ENCODE results near the gene ASIC1.
"Not testable (repeated sequence)": the region's sequence is repeated elsewhere in the genome, so short reads cannot be mapped to it uniquely, and the experiment has no call there.

The ASIC1 gene

DNA sequence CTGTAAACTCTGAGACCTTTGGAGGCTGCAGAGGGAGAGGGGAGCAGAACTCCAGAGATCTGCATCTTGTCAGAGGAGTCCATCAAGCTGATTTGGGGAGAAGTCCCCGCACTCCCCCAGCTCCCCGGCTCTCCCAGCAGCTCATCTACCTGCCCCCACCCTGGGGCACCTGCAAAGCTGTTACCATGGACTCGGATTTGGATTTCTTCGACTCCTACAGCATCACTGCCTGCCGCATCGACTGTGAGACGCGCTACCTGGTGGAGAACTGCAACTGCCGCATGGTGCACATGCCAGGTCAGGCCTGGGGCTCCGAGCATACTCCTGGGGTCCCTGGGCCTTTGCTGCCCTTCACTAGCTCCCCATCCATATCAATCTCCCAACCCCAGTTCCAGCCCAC, 20.9 kb downstream of the ASIC1 start:
- Mint-ChIP-seq H3K9me3 (no peaks in the 10 kb centered on the region), H3K4me1 (ENCODE audit: low read depth) (no peaks in the 10 kb centered on the region), H3K27ac (no peak overlapping the region), H3K36me3 (ENCODE audit: low read depth) (no peaks in the 10 kb centered on the region), H3K4me3 (no peak overlapping the region), H3K27me3 (ENCODE audit: low read depth) (no peaks in the 10 kb centered on the region)

GRCh38 chr12:50079771-50080170, 22.4 kb downstream of the ASIC1 start:
- Mint-ChIP-seq H3K36me3 (ENCODE audit: low read depth) (no peaks in the 10 kb centered on the region), H3K9me3 (no peaks in the 10 kb centered on the region), H3K27me3 (ENCODE audit: low read depth) (no peaks in the 10 kb centered on the region), H3K4me3 (no peak overlapping the region), H3K27ac (no peak overlapping the region), H3K4me1 (ENCODE audit: low read depth) (peaks cover 4% of the 10 kb centered on the region)

DNA sequence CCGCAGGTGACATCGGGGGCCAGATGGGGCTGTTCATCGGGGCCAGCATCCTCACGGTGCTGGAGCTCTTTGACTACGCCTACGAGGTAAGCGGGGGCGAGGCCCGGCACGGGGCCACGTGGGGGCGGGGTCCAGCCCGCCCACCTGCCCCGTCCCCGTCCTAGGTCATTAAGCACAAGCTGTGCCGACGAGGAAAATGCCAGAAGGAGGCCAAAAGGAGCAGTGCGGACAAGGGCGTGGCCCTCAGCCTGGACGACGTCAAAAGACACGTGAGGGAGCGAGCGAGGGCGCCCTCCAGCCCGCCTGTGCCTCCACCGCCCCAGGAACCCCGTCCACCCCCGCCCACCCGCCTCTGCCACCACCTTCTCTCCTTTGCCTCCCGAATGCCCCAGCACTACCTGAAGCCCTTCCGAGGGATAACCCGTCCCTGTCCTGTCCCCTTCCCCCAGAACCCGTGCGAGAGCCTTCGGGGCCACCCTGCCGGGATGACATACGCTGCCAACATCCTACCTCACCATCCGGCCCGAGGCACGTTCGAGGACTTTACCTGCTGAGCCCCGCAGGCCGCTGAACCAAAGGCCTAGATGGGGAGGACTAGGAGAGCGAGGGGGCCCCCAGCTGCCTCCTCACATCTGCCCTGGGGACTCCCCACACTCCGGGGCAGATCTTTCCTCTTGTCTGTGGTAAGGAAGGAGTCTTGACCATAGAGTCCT, 23.9 kb downstream of the ASIC1 start:
- H3K4me1 Mint-ChIP-seq (ENCODE audit: low read depth), result peaks cover 11% of the 10 kb centered on the region
- H3K4me3 Mint-ChIP-seq, result no peak overlapping the region
- H3K36me3 Mint-ChIP-seq (ENCODE audit: low read depth), result no peaks in the 10 kb centered on the region
- no peaks in the 10 kb centered on the region for H3K9me3 Mint-ChIP-seq
- no peaks in the 10 kb centered on the region for H3K27me3 Mint-ChIP-seq (ENCODE audit: low read depth)
- H3K27ac Mint-ChIP-seq, result no peak overlapping the region

- no peak overlapping the region for H3K4me3 Mint-ChIP-seq
- H3K9me3 Mint-ChIP-seq, result no peaks in the 10 kb centered on the region
- H3K4me1 Mint-ChIP-seq (ENCODE audit: low read depth), result peaks cover 20% of the 10 kb centered on the region
- H3K36me3 Mint-ChIP-seq (ENCODE audit: low read depth), result no peaks in the 10 kb centered on the region
- no peaks in the 10 kb centered on the region for H3K27me3 Mint-ChIP-seq (ENCODE audit: low read depth)
- no peak overlapping the region for H3K27ac Mint-ChIP-seq
These were observed 25.2 kb downstream of the ASIC1 start for GRCh38 chr12:50082644-50083043.

DNA sequence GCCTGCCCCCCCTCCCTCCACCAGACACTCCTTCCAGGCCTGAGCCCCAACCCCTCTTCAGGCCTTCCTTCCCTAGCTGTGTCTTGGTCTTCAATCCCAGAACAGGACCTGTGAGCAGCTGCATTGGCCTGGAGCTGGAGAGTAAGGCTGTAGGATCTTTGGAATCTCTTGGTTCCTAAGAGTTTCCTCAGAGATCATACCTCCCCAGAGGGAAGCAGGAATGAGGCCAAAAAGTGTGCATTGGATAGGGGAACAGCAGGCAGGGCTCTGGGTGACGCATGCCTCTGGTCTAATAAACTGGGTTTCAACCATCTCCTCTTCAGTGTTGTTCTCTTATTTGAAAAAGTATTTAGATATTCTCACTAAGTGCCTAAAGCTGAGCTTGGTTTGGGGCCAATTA, 25.9 kb downstream of the ASIC1 start:
- H3K27ac Mint-ChIP-seq, result peak overlapping the region; percentile 75
- H3K9me3 Mint-ChIP-seq, result no peaks in the 10 kb centered on the region
- no peaks in the 10 kb centered on the region for H3K27me3 Mint-ChIP-seq (ENCODE audit: low read depth)
- peak overlapping the region; percentile 76 for H3K4me3 Mint-ChIP-seq
- H3K36me3 Mint-ChIP-seq (ENCODE audit: low read depth), result peaks cover under 1% of the 10 kb centered on the region
- H3K4me1 Mint-ChIP-seq (ENCODE audit: low read depth), result peaks cover 21% of the 10 kb centered on the region

DNA sequence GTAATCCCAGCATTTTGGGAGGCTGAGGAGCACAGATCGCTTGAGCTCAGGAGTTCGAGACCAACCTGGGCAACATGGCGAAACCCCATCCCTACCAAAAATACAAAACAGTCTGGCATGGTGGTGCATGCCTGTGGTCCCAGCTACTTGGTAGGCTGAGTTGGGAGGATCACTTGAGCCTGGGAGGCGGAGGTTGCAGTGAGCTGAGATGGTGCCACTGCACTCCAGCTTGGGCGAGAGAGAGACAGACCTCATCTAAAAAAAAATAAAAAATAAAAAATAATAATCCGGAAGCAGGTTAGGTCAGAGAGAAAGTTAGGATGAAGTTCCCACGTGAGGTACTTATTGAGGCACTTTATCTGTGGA, 27.0 kb downstream of the ASIC1 start:
- Mint-ChIP-seq H3K4me1 (ENCODE audit: low read depth) (peaks cover 21% of the 10 kb centered on the region), H3K27ac (peak overlapping the region; percentile 94), H3K4me3 (peak overlapping the region; percentile 90)
- not testable (repeated sequence) for H3K27me3 Mint-ChIP-seq (ENCODE audit: low read depth); H3K9me3 Mint-ChIP-seq; H3K36me3 Mint-ChIP-seq (ENCODE audit: low read depth)

DNA sequence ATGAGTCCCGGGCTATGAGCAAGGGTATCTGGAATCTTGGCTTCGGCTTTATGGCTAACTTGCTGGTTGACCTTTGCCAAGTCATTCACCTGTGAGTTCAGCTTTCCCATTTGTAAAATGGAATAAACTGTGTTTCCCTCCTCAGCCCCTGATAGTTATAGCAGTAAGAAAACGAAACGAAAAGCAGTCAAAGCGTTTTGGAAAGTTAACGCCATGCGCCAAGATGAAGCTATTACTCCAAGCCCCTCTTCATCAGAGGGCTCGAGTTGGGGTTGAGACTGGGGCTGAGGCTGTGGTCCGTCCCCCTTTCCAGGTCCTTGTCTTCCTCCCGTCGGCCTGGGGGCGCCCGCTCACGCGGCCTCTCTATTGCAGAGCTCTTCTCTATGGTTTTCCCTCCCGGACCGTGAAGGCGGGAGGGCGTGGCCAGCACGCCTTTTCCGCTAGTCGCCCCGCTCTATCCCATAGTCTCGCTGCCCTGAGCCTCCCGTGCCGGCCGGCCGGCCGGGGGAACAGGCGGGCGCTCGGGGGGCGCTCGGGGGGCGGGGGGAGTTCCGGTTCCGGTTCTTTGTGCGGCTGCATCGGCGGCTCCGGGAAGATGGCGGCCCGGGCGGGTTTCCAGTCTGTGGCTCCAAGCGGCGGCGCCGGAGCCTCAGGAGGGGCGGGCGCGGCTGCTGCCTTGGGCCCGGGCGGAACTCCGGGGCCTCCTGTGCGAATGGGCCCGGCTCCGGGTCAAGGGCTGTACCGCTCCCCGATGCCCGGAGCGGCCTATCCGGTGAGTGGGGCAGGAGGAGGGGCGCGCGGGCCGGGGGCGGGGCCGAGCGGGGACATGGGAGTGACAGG, 27.6 kb downstream of the ASIC1 start, which contains the start of gene SMARCD1:
SMARCD1 (plus strand) TSS at position 568 of the 840 bp plus-strand sequence; CDS start at position 596, 28 bp downstream.
- Mint-ChIP-seq H3K27me3 (ENCODE audit: low read depth) (no peaks in the 10 kb centered on the region), H3K4me3 (peak within 1 kb of the TSS; percentile 90), H3K36me3 (ENCODE audit: low read depth) (peaks cover 9% of the 10 kb centered on the region), H3K27ac (peak within 1 kb of the TSS; percentile 94), H3K9me3 (no peaks in the 10 kb centered on the region), H3K4me1 (ENCODE audit: low read depth) (peaks cover 21% of the 10 kb centered on the region)

DNA sequence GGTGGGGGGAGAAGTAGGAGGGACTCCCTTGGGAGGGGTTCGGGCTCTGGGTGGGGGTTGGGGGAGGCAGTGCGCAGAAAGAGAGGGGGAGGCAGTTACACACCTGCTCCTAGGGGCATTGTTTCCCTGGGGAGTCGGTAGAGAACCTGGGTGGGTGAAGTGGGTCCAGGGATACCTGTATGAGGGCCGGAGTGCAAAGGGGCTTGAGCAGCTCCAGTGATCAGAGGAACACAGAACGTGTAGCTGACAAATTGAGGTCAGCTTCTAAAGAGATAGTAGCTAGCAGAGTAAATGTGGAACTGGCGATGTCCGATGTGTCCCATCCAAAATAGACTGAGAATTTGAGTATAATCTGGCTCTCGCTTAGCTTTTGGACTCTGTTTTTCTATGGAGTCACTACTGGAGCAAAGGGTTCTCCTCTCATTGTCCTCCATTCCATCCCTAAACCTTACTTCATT, 28.2 kb downstream of the ASIC1 start:
- no peaks in the 10 kb centered on the region for H3K27me3 Mint-ChIP-seq (ENCODE audit: low read depth)
- peaks cover 21% of the 10 kb centered on the region for H3K4me1 Mint-ChIP-seq (ENCODE audit: low read depth)
- no peaks in the 10 kb centered on the region for H3K9me3 Mint-ChIP-seq
- H3K27ac Mint-ChIP-seq, result peak overlapping the region; percentile 86
- H3K36me3 Mint-ChIP-seq (ENCODE audit: low read depth), result peaks cover 13% of the 10 kb centered on the region
- peak overlapping the region; percentile 85 for H3K4me3 Mint-ChIP-seq

DNA sequence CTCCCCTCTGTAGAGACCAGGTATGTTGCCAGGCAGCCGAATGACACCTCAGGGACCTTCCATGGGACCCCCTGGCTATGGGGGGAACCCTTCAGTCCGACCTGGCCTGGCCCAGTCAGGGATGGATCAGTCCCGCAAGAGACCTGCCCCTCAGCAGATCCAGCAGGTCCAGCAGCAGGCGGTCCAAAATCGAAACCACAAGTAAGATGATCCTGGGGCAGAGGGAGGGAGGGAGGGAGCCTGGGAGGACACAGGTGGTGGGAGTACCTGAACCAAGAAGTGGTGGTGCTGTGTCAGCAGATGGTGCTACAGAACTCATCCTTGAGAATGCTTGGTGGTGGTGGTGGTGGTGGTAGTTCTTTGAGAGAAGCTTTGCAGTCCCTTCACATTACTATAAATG, 28.8 kb downstream of the ASIC1 start:
- Mint-ChIP-seq H3K9me3 (no peaks in the 10 kb centered on the region), H3K27ac (peak overlapping the region; percentile 86), H3K4me1 (ENCODE audit: low read depth) (peaks cover 21% of the 10 kb centered on the region), H3K4me3 (peak overlapping the region; percentile 85), H3K36me3 (ENCODE audit: low read depth) (peaks cover 16% of the 10 kb centered on the region), H3K27me3 (ENCODE audit: low read depth) (no peaks in the 10 kb centered on the region)

GRCh38 chr12:50087151-50087550, 29.8 kb downstream of the ASIC1 start:
- Mint-ChIP-seq H3K4me3 (peak overlapping the region; percentile 29), H3K27me3 (ENCODE audit: low read depth) (no peaks in the 10 kb centered on the region), H3K27ac (no peak overlapping the region), H3K4me1 (ENCODE audit: low read depth) (peaks cover 21% of the 10 kb centered on the region), H3K36me3 (ENCODE audit: low read depth) (peaks cover 20% of the 10 kb centered on the region), H3K9me3 (no peaks in the 10 kb centered on the region)

GRCh38 chr12:50087995-50088394, 30.6 kb downstream of the ASIC1 start:
- no peak overlapping the region for H3K4me3 Mint-ChIP-seq
- peaks cover 21% of the 10 kb centered on the region for H3K4me1 Mint-ChIP-seq (ENCODE audit: low read depth)
- H3K36me3 Mint-ChIP-seq (ENCODE audit: low read depth), result peaks cover 20% of the 10 kb centered on the region
- no peak overlapping the region for H3K27ac Mint-ChIP-seq
- H3K27me3 Mint-ChIP-seq (ENCODE audit: low read depth), result no peaks in the 10 kb centered on the region
- H3K9me3 Mint-ChIP-seq, result no peaks in the 10 kb centered on the region

DNA sequence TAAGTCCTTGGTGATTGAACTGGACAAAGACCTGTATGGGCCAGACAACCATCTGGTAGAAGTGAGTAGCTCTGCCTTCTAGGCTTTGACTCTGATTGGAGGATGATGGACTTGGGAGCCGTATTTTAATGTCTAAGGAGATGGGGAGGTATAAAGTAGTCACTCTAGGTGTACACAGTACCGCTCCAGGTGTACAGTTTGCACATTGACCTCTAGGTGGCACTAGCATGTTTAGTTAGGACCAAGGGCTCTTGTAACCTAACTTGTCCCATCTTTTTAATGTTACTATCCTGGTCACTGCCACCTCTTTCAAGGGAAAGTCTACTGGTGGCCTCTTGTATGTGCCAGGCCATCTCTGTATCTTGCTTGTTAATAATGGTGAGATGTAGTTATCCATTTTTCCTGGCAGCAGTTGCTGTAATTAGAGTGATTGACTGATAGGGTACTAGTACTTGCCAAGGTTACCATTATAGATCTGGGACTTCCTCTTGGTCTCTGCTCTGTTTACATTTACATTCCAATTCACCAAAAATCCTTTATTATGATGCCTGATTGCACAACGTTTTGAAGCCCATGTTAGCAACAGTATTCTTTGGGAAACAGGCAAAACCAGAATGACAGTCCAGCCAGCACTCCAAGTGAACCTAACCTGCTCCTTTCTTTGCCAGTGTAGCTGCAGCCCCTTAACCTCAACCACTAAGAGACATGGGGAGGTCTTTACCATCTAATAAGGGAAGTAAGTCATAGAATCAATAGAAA, 31.4 kb downstream of the ASIC1 start:
- H3K9me3 Mint-ChIP-seq, result no peaks in the 10 kb centered on the region
- peaks cover 19% of the 10 kb centered on the region for H3K4me1 Mint-ChIP-seq (ENCODE audit: low read depth)
- H3K27me3 Mint-ChIP-seq (ENCODE audit: low read depth), result no peaks in the 10 kb centered on the region
- no peak overlapping the region for H3K27ac Mint-ChIP-seq
- no peak overlapping the region for H3K4me3 Mint-ChIP-seq
- H3K36me3 Mint-ChIP-seq (ENCODE audit: low read depth), result peaks cover 21% of the 10 kb centered on the region

GRCh38 chr12:50089730-50090129, 32.3 kb downstream of the ASIC1 start:
- Mint-ChIP-seq H3K27ac (no peak overlapping the region), H3K4me3 (no peak overlapping the region), H3K9me3 (no peaks in the 10 kb centered on the region), H3K4me1 (ENCODE audit: low read depth) (peaks cover 17% of the 10 kb centered on the region), H3K27me3 (ENCODE audit: low read depth) (no peaks in the 10 kb centered on the region), H3K36me3 (ENCODE audit: low read depth) (peaks cover 21% of the 10 kb centered on the region)

DNA sequence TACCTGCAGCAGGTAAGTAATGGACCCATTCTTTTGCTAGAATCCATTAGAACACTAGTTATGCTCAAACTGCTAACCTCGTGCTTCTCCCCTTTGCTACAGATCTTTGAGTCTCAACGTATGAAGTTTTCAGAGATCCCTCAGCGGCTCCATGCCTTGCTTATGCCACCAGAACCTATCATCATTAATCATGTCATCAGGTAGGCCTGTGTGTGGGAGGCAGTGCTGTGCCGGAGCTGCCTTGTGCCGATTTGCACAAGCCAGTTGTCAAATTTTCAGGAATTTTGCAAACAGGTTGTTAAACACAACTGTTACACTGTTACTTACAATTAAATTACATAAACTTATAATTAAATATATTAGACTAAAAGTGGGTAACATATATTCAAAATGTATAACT, 33.0 kb downstream of the ASIC1 start:
- Mint-ChIP-seq H3K9me3 (no peaks in the 10 kb centered on the region), H3K4me1 (ENCODE audit: low read depth) (peaks cover 17% of the 10 kb centered on the region), H3K27me3 (ENCODE audit: low read depth) (no peaks in the 10 kb centered on the region), H3K27ac (no peak overlapping the region), H3K4me3 (no peak overlapping the region), H3K36me3 (ENCODE audit: low read depth) (peaks cover 24% of the 10 kb centered on the region)
